Loucy (cell line): ENCODE results near the gene CLCN7.

Experiments
- H2AFZ ChIP-seq: fragments of 200-600 bp; sonication (generic); 2 replicates; pipeline ENCODE4 v1.6.0; 2016; ENCODE audit warnings: antibody characterized with exemption, mild to moderate bottlenecking, low read length, moderate library complexity
- H3F3A ChIP-seq: fragments of 200-600 bp; 2 replicates; pipeline ENCODE4 v1.6.0; 2016; ENCODE audit warnings: antibody characterized with exemption, low read depth, mild to moderate bottlenecking
- H3K27me3 ChIP-seq: fragments of 200-600 bp; sonication (generic); 2 replicates; pipeline ENCODE4 v1.6.1; 2014; ENCODE audit warnings: low read length, mild to moderate bottlenecking; ENCODE audit not compliant: insufficient read depth, poor library complexity, severe bottlenecking
- H3K36me3 ChIP-seq: fragments of 200-600 bp; sonication (generic); 2 replicates; pipeline ENCODE4 v1.6.1; 2016; ENCODE audit warnings: low read length; ENCODE audit not compliant: insufficient read depth
- H3K4me1 ChIP-seq: fragments of 200-600 bp; sonication (generic); 2 replicates; pipeline ENCODE4 v1.5.1; 2014; ENCODE audit warnings: low read length, mild to moderate bottlenecking; ENCODE audit not compliant: insufficient read depth, poor library complexity, severe bottlenecking
- H3K4me2 ChIP-seq: fragments of 200-600 bp; sonication (generic); 2 replicates; pipeline ENCODE4 v1.6.0; 2014; ENCODE audit warnings: antibody characterized with exemption, low read length, low read depth, mild to moderate bottlenecking; ENCODE audit not compliant: poor library complexity, severe bottlenecking
- H3K4me3 ChIP-seq: fragments of 200-600 bp; sonication (generic); 2 replicates; pipeline ENCODE4 v1.5.1; 2014; ENCODE audit warnings: low read length, mild to moderate bottlenecking, mixed read lengths; ENCODE audit not compliant: poor library complexity, severe bottlenecking
- H3K79me2 ChIP-seq: fragments of 200-600 bp; sonication (generic); 2 replicates; pipeline ENCODE4 v1.6.1; 2014; ENCODE audit warnings: low read length; ENCODE audit not compliant: insufficient read depth
- H3K9ac ChIP-seq: fragments of 200-600 bp; sonication (generic); 2 replicates; pipeline ENCODE4 v1.6.0; 2014; ENCODE audit warnings: mild to moderate bottlenecking, low read depth, low read length, moderate library complexity; ENCODE audit not compliant: poor library complexity, severe bottlenecking
- H3K9me2 ChIP-seq: fragments of 200-600 bp; sonication (generic); replicated peaks from 2 replicates; pipeline ENCODE4 v1.6.1; 2016; ENCODE audit warnings: low read depth, low read length, mixed read lengths
- H3K9me3 ChIP-seq: fragments of 200-600 bp; sonication (generic); 2 replicates; pipeline ENCODE4 v1.6.1; 2014; ENCODE audit warnings: mild to moderate bottlenecking, antibody characterized with exemption, low read length, low read depth; ENCODE audit not compliant: insufficient read depth
- H4K20me1 ChIP-seq: fragments of 200-600 bp; sonication (generic); 2 replicates; pipeline ENCODE4 v1.6.0; 2014; ENCODE audit warnings: antibody characterized with exemption, low read length, mild to moderate bottlenecking; ENCODE audit not compliant: insufficient read depth, poor library complexity, severe bottlenecking
- CTCF ChIP-seq: fragments of 200-600 bp; sonication (generic); conservative IDR thresholded peaks from 2 replicates; pipeline ENCODE4 v1.5.1; 2014; ENCODE audit warnings: mild to moderate bottlenecking, antibody characterized with exemption, low read length
- EZH2phosphoT487 ChIP-seq: fragments of 200-600 bp; IDR thresholded peaks from 2 replicates; pipeline ENCODE4 v1.6.1; 2018; ENCODE audit warnings: antibody characterized with exemption, mild to moderate bottlenecking, moderate library complexity, borderline replicate concordance

CLCN7 gene

DNA sequence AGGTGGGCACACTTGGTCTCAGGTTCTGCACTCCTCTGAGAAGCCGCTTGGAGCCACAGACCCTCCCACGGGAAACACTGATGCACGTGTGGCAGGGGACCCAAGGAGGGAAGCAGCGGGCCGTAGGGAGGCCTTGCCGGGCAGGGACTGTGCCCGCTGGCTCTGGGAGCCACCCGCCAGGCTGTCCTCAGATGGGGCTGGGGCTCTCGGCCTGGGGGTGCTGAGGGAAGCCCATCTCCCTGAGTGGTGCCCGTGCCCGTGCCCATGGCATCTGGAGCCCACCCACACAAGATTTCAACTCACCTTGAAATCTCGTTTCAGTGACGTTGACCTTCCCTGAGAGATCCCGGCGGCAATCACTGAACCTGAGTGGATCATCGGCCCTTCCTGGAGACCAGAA is 17.9 kb downstream of the CLCN7 start:
- H3K9me3 ChIP-seq = no peaks in the 10 kb centered on the region
- no peaks in the 10 kb centered on the region for H3K9me2 ChIP-seq
- no peak overlapping the region for H2AFZ ChIP-seq
- H4K20me1 ChIP-seq = no peaks in the 10 kb centered on the region
- H3K4me1 ChIP-seq = no peaks in the 10 kb centered on the region
- TF ChIP-seq EZH2phosphoT487 = no peak
- TF ChIP-seq CTCF = no peak
- H3K36me3 ChIP-seq = no peaks in the 10 kb centered on the region
- no peaks in the 10 kb centered on the region for H3F3A ChIP-seq
- no peak overlapping the region for H3K4me2 ChIP-seq
- no peak overlapping the region for H3K9ac ChIP-seq
- H3K27me3 ChIP-seq = no peaks in the 10 kb centered on the region
- H3K4me3 ChIP-seq = no peak overlapping the region
- H3K79me2 ChIP-seq = no peaks in the 10 kb centered on the region

DNA sequence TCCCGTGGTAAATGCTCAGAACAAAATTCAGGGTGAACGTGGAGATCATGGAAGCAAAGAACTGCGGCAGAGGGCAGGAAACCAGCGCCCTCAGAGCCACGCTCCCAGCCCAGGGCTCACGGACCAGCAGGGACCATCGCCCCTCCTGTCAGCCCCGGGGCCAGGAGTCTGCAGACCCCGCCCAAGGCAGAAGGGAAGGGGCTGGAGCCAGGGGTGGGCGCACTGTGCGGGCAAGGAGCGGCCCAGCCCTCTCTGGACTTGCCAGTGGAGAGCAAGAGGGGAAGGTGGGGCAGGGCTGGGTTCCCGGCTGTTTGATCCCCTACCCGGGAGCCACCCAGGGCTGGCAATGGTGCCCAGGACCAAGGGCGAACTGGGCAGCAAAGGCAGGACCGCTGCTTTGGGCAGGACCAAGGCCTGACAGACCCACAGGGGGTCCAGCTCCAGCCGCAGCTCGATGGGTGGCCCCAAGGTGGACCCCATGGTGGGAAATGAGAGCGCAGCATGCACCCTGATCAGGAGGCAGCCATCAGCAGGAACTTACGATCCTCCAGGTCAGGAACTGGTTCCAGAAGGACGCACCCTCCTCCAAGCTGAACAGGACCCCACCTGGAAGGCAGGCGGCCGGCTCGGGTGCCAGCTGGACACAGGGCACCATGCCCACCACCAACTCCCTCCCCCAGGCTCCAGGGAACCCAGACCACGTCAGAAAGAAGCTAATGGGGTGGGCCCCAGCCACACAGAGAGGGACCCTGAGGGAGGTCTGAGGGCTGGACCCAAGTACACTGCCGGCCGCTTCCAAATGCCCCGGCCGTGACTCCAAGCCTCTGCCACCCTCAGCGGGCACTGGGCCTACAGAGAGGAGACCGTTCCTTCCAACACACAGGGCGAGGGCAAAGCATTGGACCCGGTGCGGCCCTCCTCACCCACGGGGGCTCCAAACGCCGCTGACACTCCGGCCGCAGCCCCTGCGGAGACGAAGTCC is 19.3 kb downstream of the CLCN7 start:
- H3K4me3 ChIP-seq = no peak overlapping the region
- H3K27me3 ChIP-seq = no peaks in the 10 kb centered on the region
- no peaks in the 10 kb centered on the region for H3K79me2 ChIP-seq
- H2AFZ ChIP-seq = no peak overlapping the region
- H3F3A ChIP-seq = no peaks in the 10 kb centered on the region
- H3K4me2 ChIP-seq = no peak overlapping the region
- H3K4me1 ChIP-seq = no peaks in the 10 kb centered on the region
- H3K36me3 ChIP-seq = no peaks in the 10 kb centered on the region
- H3K9ac ChIP-seq = no peak overlapping the region
- TF ChIP-seq CTCF (no peak), EZH2phosphoT487 (no peak)
- H4K20me1 ChIP-seq = no peaks in the 10 kb centered on the region
- no peaks in the 10 kb centered on the region for H3K9me2 ChIP-seq
- no peaks in the 10 kb centered on the region for H3K9me3 ChIP-seq

DNA sequence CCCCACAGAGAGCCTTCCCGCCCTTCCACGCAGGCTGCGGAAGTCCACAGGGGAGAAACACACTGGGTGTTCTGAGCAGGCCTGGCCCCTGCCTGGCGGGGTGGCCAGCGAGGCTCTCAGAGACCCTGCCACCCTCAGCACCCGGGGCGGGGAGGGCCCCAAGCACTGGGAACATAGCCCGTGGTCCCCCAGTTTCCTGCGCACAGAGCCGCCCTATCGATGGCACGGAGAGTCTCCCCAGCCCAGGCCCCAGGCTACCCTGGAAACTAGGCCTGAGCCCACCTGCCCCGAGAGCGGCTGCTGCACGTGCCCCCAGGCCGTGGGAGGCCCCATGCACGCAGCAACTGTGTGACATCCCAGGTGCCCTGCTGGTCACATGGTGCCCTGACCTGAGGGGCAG is 20.3 kb downstream of the CLCN7 start:
- H3K4me3 ChIP-seq = no peak overlapping the region
- H3K4me1 ChIP-seq = no peaks in the 10 kb centered on the region
- H3K9me2 ChIP-seq = no peaks in the 10 kb centered on the region
- H2AFZ ChIP-seq = no peak overlapping the region
- H3K9me3 ChIP-seq = no peaks in the 10 kb centered on the region
- H3K36me3 ChIP-seq = no peaks in the 10 kb centered on the region
- no peaks in the 10 kb centered on the region for H3K79me2 ChIP-seq
- H3F3A ChIP-seq = no peaks in the 10 kb centered on the region
- H4K20me1 ChIP-seq = no peaks in the 10 kb centered on the region
- H3K27me3 ChIP-seq = no peaks in the 10 kb centered on the region
- TF ChIP-seq EZH2phosphoT487 (no peak), CTCF (no peak)
- no peak overlapping the region for H3K4me2 ChIP-seq
- H3K9ac ChIP-seq = no peak overlapping the region
